Jurkat, Clone E6-1 (cell line): ENCODE data around the gene ZFPM1.

Experiments used
- DNase-seq: peaks from one replicate; pipeline ENCODE4 v3.0.0-alpha.2; 2011; ENCODE audit warnings: low read depth, low spot score
- H3K4me3 ChIP-seq: 2 replicates; pipeline ENCODE4 v1.5.1; 2011; ENCODE audit warnings: mild to moderate bottlenecking, low read length, control low read depth, moderate library complexity

Gene ZFPM1

DNA sequence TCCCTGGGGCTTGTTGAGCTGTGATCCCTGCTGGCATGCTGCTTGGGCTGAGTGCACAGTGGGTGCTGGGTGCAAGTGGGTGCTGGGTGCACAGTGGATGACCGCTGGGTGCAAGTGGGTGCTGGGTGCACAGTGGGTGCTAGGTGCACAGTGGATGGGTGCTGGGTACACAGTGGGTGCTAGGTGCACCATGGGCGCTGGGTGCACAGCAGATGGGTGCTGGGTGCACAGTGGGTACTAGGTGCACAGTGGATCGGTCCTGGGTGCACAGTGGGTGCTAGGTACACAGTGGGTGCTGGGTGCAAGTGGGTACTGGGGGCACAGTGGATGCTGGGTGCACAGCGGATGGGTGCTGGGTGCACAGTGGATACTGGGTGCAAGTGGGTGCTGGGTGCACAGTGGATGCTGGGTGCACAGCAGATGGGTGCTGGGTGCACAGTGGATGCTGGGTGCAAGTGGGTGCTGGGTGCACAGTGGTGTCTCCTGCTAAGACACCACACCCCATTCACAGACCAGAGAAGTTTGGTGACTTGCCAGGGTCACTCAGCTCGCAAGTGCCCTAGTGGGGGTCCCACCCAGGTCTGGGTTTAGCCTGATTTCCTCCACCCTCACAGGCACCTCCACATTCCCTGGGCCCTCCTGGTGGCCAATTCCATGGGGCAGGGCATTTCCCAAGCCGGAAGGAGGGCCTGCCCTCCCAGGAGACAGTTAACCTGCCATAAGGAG lies 33.5 kb downstream of the ZFPM1 start:
- H3K4me3 ChIP-seq: no peak overlapping the region
- DNase-seq: no peak

DNA sequence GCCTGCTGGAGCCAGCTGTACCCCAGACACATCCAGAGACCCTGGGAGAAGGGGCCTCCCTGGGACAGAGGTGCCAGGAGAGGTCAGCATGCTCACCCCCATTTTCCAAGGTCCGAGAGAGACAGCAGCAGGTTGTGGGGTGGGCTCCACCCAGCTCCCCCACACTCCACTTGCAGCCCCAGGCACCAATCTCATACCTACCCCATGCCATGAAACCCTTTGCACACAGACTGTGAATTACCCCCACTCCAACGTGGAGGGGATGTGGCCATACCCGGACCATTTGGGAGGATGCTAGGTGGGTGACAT lies 34.0 kb downstream of the ZFPM1 start:
- DNase-seq: no peak
- H3K4me3 ChIP-seq: no peak overlapping the region

DNA sequence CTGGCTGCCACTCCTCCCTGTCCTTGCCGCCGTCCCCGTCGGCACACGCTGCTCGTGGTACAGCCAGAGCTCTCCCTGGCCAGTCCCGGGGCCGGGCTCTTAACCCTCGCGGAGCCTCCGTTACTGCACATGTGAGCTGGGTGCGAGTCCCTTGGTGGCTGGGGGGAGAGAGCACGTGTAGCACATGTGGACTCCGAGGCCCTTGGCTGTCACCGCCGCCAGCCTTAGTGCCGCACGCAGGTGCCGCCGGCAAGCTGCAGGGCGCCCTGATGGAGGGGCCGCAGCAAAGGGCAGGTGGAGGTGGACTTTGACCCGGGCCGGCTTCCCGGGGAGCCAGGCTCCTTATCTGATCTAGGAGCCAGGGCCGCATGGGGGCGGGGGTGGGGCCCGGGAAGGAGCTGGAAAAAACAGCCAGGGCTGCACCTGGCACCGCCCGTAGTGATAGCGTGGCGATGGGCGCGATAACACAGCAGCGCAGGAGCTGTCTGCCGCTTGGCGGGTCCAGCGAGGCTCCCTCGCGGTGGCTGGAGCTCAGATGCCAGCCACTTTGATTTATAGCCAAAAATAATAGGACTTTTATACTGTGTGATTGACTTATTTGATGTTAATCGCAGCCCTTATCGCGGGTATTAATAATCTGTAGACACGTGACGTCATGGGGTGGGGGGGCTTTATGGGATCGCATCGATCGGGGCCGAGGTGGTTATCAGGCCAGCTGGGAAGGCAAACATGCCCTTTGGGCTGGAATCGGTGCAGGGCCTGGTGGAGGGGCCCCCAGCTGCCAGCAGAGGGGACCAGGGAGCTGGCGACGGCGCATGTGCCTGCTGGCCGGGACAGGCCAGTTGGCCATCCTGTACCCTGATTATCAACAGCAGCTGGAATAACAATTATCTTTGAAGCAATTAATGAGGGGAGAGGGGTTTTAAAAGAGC lies 35.1 kb downstream of the ZFPM1 start:
- H3K4me3 ChIP-seq: no peak overlapping the region
- DNase-seq: no peak

DNA sequence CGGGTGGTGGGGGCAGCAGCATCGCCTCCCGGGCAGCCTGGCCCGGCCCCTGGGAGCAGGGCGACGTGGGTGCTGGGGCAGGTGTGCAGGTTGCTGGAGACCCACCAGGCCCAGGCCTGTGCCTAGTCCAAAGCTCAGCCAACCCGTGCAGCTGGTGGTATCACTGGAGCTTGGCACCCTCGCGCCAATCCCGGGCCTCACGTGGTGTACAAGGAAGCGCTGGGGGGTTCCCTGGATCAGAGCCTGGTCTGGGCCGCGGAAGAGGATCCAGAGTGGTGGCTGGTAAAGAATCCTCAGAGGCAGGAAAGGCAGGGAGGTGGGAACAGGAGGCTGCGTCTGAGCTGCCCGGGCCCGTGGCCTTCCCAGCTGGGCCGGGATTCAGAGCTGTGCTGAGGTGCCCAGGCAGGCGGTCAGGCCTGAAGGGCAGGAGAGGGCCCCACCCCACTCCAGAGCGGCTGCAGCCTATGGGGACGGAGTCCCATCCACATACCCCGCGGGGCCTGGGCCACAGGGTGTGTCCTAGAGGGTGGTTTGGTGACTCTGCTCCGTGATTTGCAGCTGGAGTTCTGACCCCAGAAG lies 36.2 kb downstream of the ZFPM1 start:
- no peak for DNase-seq
- H3K4me3 ChIP-seq: no peak overlapping the region

DNA sequence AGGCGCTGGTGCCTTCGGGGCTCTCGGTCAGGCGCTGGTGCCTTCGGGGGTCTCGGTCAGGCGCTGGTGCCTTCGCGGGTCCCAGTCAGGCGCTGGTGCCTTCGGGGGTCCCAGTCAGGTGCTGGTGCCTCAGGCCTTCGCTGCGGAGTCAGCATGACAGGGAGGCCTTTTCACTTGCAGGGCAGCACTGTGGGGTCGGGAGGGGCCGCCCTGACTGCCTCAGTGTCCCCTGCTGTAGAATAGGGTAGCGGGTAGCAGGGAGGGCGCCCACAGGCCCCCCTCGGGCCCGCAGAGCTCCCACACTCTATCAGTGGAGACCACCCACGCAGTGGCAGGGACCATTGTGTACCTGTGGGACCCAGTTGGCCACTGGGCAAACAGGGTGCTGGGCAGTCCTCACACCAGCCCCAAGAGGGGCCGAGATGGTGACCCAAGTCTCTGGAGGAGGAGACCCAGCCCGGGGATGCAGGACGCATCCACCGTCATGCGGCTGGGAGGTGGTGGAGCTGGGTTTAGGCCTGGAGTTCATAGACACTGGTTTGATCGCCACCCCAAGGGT lies 38.0 kb downstream of the ZFPM1 start:
- no peak for DNase-seq
- H3K4me3 ChIP-seq: no peak overlapping the region

DNA sequence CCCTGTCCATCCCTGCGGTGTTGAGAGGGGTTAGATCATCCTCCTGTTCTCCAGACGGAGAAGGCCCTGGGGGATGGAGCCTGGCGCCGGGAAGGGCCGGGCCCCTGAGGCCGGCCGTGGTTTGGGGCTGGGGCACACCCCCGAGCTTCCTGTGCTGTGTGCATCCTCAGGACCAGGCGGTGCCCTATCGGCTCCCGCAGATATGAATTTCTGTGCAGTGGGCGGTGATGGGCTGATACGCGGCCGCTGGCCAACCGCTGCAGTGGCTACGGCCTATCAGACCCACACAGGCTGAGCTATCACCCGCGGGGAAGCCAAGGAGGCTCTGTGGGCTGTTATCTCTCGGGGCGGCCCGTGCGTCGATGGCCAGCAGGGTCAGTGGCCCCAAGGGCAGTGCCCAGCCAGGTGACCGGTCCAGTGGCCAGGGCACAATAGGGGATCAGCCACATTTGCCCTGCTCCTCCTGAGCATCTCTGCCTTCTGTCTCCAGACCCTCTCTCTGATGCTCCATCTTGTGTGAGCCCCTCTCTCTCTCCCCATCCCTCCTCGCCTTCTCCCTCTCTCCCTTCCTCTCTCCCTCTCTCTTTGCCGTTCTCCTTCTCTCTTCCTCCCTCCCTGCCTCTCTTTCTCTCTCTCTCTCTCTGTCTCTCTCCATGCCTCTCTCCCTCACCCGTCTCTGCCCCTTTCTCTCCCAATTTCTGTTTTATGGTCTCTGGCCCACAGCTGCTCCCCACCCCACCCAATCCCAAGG lies 38.7 kb downstream of the ZFPM1 start:
- no peak for DNase-seq
- no peak overlapping the region for H3K4me3 ChIP-seq

DNA sequence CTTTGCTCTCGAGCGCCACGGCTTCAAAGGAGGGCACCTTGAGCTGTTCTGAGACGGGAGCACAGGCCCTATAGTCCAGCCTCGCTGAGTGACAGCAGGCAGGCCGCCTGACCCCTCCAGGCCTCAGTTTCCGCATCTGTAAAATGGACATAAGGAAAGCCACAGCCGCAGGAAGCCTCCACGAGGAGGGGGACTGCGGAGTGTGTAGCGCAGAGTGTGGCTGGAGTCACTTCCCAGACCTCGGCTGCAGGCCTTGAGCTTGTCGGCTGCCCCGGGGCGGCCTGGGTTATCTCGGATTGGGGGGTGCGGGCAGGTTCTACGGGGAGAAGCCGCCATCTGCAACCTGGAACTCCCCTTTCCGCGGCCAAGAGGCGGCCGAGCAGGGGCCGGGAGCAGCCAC lies 40.8 kb downstream of the ZFPM1 start:
- H3K4me3 ChIP-seq: no peak overlapping the region
- no peak for DNase-seq

DNA sequence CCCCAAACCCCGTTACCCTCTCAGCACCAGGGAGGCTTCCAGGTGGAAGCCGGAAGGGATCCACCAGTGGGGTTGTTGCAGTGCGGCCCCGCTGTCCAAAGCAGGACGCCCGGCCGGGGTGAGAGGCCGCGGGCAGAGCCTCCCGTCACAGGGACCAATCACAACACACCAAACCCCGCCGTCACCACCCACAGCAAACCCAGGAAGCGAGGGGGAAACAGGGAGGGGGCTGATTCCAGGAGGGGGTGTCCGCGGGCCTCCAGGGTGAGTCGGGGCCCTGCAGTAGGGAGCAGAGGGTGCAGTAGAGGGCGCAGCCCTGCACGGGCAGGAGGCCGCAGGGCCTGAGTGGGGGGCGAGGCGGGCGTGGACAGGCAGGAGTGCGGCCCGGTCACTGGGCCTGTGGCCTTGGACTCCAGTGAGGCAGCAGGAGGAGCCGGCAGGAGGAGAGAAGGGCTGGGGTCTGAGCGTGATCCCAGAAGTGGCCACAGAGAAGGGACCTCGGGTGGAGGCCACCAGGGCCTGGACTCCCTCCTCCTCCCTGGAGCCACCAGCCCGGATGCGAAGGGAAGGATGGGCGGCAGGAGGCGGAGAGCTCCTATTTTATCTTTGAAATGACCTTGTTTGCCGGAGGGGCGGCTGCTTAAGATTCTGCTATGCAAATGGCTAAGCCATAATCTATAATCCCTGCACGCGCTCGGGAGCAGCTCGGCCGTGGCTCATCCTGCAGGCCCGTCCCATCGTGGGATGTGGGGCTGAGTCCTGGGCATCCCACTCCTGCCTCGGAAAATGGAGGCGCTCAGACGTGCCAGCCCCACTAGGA lies 41.5 kb downstream of the ZFPM1 start:
- no peak for DNase-seq
- no peak overlapping the region for H3K4me3 ChIP-seq

DNA sequence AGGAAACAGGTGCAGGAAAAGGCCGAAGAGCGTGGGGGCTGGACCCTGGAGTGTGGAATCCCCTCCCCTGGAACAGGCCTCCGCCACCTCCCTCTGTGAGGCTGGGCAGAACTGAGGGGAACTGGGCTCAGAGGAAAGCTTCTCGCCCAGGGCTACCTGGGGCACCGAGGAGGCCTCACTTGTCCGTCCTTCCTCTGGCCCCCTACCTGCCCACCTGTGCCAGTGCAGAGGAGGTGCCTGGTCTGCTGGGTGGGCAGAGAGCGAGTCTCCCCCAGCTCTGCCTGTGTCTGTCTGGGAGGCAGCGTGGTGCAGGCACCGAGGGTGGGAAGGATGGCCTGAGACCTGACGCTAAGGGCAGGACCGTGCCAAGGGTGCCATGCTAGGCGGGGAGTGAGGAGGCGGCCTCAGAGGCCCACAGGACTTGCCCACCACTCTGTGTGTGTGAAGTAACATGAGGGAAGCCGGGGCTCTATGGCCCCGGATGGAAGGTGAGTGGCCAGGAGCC lies 42.2 kb downstream of the ZFPM1 start:
- no peak overlapping the region for H3K4me3 ChIP-seq
- no peak for DNase-seq

DNA sequence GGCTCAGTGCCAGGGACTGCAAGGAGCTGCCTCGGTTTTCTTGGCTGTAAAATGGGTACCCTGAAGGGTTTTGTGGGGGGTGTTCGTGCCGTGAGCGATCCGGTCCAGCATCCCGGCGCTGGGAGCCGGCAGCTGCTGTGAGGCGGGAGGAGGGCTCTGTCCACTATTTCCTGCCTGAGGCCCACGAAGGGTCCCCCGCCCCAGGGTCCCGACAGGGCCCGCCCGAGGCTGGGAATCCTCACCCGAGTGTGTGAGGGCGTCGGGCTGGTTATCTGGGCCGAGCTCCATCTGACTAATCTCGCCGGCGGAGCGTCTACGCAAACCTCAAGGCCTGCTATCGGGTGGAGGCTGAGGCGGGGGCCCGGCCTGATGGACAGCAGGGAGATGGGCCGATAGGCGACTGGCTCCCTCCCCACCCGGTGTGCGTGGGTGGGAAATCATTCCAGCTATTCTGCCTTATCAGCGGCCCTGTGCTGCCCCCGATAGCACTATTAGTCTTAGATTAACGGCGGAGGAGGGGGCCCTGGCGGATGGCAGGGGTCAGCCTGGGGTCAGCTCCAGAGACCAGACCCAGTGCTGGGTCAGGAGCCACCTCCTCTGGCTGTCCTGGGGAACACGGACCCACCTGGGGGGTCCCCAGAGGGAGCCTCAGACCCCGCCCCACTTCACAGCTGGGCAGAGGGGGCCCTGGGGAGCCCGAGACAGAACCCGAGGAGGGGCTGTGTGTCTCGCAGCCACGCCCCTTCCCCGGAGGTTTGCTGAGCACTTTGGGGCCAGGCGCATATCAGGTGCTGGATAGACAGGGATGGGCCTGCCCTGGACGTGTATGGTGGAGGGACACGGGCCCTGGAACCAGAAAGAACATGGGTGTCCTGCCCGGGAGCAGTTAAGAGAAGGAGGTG lies 44.7 kb downstream of the ZFPM1 start:
- H3K4me3 ChIP-seq: no peak overlapping the region
- DNase-seq: no peak

DNA sequence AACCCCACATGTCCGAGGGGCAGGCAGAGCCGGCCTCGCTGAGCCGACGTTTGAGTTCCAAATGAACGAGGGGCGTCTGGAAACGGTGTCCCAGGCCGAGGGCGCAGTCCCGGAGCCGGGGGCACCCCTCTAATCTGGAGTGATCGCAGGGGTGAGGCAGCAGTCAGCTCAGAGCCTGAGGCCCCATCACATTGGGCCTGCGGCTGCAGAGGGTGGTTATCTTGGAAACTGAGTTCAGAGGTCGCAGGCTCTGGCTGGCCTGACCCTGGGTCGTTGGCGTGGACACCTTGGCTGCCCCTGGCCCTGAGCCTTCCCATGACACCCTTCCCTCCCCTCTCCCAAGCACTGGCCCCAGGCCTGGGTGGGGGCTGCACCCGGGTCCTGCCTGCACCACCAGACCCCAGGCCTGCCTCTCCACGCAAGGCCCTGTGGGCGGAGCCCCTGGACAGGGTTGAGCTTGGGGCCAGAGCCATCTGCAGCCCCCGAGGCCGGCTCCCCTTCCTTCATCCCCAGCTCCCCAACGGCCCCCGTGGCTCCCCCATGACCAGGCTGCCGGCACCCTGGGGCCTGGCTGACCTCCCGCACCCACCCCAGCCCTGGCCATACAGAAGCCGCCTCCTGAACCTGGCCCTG lies 45.6 kb downstream of the ZFPM1 start:
- no peak for DNase-seq
- no peak overlapping the region for H3K4me3 ChIP-seq

DNA sequence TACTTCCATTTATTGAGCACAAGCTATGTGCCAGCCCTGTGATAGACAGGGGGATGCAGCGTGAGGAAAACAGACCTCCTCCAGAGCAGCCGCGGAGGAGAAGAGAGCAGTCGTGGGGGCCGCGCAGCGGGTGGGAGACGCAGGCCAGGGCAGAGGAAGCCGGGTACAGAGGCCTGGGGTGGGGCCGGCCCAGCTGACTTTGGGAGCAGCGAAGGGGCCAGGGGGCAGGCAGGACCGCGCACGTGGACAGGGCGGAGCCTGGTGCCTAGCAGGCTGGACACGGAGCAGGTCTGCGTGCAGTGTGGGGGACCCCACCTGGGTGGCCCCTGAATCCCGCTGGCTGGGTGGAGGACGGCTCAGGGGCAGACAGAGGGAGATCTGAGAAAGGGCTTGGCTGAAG lies 46.2 kb downstream of the ZFPM1 start:
- DNase-seq: no peak
- H3K4me3 ChIP-seq: no peak overlapping the region

DNA sequence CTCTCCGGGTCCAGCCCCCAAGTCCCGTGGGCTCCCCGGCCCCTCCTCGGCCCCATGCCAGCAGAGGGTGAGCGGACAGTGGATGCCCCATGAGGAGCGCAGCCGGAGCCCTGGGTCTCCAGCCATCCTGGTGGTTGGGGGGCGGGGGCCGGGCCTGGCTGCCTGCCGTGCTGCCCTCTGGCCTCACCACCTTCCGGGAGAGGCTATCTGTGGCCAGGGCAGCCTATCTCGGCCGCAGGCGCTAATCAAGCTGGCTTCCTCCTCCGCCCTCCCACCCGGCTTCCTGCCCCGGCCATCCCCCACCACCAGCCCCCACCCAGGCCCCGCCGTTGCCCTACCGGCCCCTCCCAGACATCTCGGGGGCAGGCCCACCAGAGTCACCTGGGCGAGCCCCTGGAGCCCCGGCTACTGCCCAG lies 46.8 kb downstream of the ZFPM1 start:
- H3K4me3 ChIP-seq: no peak overlapping the region
- no peak for DNase-seq

DNA sequence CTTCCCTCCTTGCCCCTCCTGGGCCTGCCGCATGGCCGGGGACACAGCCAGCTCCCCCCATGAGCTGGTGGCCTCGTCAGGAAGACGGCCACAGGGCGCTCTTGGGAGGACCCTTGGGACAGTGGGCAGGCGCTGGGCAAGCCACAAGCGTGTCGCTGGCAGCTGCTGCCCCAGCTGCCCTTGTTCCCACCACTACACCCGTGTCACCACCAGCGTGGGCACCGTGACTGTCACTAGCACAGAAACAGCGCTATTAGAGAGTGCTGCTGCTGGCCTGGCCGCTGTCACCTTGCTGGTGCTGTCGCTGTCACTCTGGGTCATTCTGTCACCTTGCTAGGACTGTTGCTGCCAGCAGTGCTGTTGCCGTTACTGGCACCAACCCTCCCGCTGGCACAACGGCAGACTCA lies 47.2 kb downstream of the ZFPM1 start:
- DNase-seq: no peak
- no peak overlapping the region for H3K4me3 ChIP-seq

DNA sequence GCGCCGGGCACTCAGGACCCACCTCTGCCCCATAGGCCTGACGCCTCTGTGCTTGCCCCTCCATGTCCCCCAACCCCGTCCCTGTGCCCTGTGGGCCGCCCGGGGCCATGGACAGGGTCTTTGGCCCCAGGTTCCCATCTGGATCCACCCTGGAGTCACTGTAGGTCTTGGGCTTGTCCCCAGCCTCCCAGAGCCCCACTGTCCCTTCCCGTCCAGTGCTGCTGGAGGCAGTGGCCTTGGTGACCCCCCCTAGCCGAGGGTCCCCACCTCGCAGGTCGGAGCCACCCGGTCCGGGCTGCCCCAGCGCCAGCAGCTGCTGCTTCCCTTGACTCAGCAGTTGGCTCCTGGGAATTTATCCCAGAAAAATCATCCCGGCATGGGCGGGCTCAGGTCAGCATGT lies 49.3 kb downstream of the ZFPM1 start:
- DNase-seq: no peak
- no peak overlapping the region for H3K4me3 ChIP-seq

DNA sequence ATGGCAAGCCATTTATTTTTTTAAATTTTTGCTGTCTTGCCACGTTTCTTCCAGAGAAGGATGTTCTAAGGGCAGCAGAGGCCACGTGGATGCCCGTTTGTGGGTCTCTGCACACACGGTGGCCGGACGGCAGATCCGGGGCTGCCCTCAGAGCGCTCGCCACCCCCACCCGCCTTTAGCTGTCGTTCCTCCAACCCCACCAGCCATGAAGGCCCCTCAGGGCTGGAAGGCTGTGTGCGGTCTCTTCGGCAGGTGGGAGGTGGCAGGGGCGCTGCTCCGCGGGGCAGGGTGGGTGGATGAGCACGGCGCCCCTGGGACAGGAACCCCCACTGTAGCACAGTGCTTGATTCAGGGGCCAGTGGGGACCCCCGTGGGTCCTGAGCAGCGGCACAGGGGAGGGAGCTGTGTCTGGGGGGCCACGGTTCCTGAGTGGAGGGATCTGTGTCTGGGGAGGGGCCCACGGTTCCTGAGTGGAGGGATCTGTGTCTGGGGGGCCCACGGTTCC lies 49.7 kb downstream of the ZFPM1 start:
- H3K4me3 ChIP-seq: no peak overlapping the region
- DNase-seq: no peak

DNA sequence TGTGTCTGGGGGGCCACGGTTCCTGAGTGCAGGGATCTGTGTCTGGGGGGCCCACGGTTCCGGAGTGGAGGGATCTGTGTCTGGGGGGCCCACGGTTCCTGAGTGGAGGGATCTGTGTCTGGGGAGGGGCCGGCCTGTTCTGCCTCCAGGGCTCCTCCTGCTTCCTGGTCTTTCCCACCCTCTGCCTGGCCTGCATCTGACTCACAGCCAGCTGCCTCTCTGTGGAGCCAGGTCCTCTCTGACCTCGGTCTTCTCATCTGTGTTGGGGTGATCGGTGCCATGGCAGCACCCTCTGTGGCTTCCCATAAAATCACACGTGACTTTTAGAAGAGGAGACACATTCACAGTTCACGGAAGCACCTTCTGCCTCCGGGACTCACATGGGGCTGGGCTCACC lies 50.3 kb downstream of the ZFPM1 start:
- H3K4me3 ChIP-seq: no peak overlapping the region
- no peak for DNase-seq
